H9 (cell line): ENCODE results near the gene NUP214. TPM values are rescaled to one million over a fixed set of nuclear protein-coding genes. Genes with fewer than 3 reads are reported as not detected.

Experiments
- DNase-seq: peaks from one replicate; pipeline ENCODE4 v3.0.0-alpha.2; 2017
- H2AFZ ChIP-seq: one replicate; pipeline ENCODE4 v1.6.1; 2013; ENCODE audit warnings: mild to moderate bottlenecking, low read length, control low read depth, moderate library complexity
- H2AK5ac ChIP-seq: 2 replicates; pipeline ENCODE4 v1.6.1; 2013; ENCODE audit warnings: low read length, control low read depth, mixed read lengths; ENCODE audit not compliant: insufficient read length
- H2BK120ac ChIP-seq: one replicate; pipeline ENCODE4 v1.6.1; 2013; ENCODE audit warnings: low read depth, mild to moderate bottlenecking, low read length, control low read depth, inconsistent platforms; ENCODE audit not compliant: poor library complexity, severe bottlenecking
- H2BK12ac ChIP-seq: 2 replicates; pipeline ENCODE4 v1.6.1; 2013; ENCODE audit warnings: low read length, control low read depth, mixed read lengths, low read depth; ENCODE audit not compliant: insufficient read length
- H2BK15ac ChIP-seq: 2 replicates; pipeline ENCODE4 v1.6.1; 2013; ENCODE audit warnings: low read depth, low read length, control low read depth
- H2BK20ac ChIP-seq: one replicate; pipeline ENCODE4 v1.6.1; 2013; ENCODE audit warnings: low read depth, mild to moderate bottlenecking, low read length, control low read depth, inconsistent platforms; ENCODE audit not compliant: poor library complexity, severe bottlenecking
- H2BK5ac ChIP-seq: 2 replicates; pipeline ENCODE4 v1.6.1; 2013; ENCODE audit warnings: low read length, control low read depth, mixed read lengths; ENCODE audit not compliant: insufficient read length
- H3K14ac ChIP-seq: 2 replicates; pipeline ENCODE4 v1.6.1; 2013; ENCODE audit warnings: low read length, control low read depth; ENCODE audit not compliant: insufficient read depth
- H3K18ac ChIP-seq: 2 replicates; pipeline ENCODE4 v1.6.1; 2013; ENCODE audit warnings: low read depth, mild to moderate bottlenecking, mixed read lengths, low read length, control low read depth; ENCODE audit not compliant: insufficient read length
- H3K23ac ChIP-seq: 2 replicates; pipeline ENCODE4 v1.6.1; 2013; ENCODE audit warnings: low read length, control low read depth, mixed read lengths, low read depth; ENCODE audit not compliant: insufficient read length
- H3K23me2 ChIP-seq: 2 replicates; pipeline ENCODE4 v1.6.1; 2013; ENCODE audit warnings: low read depth, mild to moderate bottlenecking, mixed read lengths, low read length, control low read depth; ENCODE audit not compliant: insufficient read length, poor library complexity, severe bottlenecking
- H3K27ac ChIP-seq: 2 replicates; pipeline ENCODE4 v1.5.1; 2013; ENCODE audit warnings: low read length, control low read depth, mixed read lengths, low read depth; ENCODE audit not compliant: insufficient read length
- H3K27me3 ChIP-seq: 2 replicates; pipeline ENCODE4 v1.6.1; 2013; ENCODE audit warnings: low read length, control low read depth, inconsistent platforms; ENCODE audit not compliant: insufficient read depth
- H3K4ac ChIP-seq: 2 replicates; pipeline ENCODE4 v1.6.1; 2013; ENCODE audit warnings: low read depth, mild to moderate bottlenecking, control low read depth, inconsistent platforms, low read length, moderate library complexity
- H3K4me1 ChIP-seq: 2 replicates; pipeline ENCODE4 v1.6.1; 2013; ENCODE audit warnings: low read length, control low read depth, inconsistent platforms; ENCODE audit not compliant: insufficient read depth
- H3K4me2 ChIP-seq: 2 replicates; pipeline ENCODE4 v1.6.1; 2013; ENCODE audit warnings: low read length, control low read depth, mixed read lengths; ENCODE audit not compliant: insufficient read length, insufficient read depth
- H3K56ac ChIP-seq: 2 replicates; pipeline ENCODE4 v1.6.1; 2013; ENCODE audit warnings: low read depth, mild to moderate bottlenecking, mixed read lengths, low read length, control low read depth; ENCODE audit not compliant: insufficient read length
- H3K79me1 ChIP-seq: 2 replicates; pipeline ENCODE4 v1.6.1; 2013; ENCODE audit warnings: low read depth, mild to moderate bottlenecking, moderate library complexity, low read length, control low read depth, inconsistent platforms; ENCODE audit not compliant: insufficient read depth, poor library complexity, severe bottlenecking
- H3K79me2 ChIP-seq: 2 replicates; pipeline ENCODE4 v1.6.1; 2013; ENCODE audit warnings: low read length, control low read depth, inconsistent platforms; ENCODE audit not compliant: insufficient read depth
- H3K9ac ChIP-seq: 2 replicates; pipeline ENCODE4 v1.6.1; 2013; ENCODE audit warnings: low read length, control low read depth, mixed read lengths; ENCODE audit not compliant: insufficient read length; ENCODE audit errors: extremely low read depth
- H3K9me3 ChIP-seq: one replicate; pipeline ENCODE4 v1.6.1; 2013; ENCODE audit warnings: low read depth, low read length, inconsistent platforms; ENCODE audit not compliant: control insufficient read depth
- H3T11ph ChIP-seq: one replicate; pipeline ENCODE4 v1.6.1; 2013; ENCODE audit warnings: mild to moderate bottlenecking, low read length, control low read depth, inconsistent platforms
- H4K20me1 ChIP-seq: one replicate; pipeline ENCODE4 v1.6.1; 2013; ENCODE audit not compliant: control insufficient read depth, insufficient read length, insufficient read depth
- H4K5ac ChIP-seq: 2 replicates; pipeline ENCODE4 v1.6.1; 2013; ENCODE audit warnings: low read depth, mild to moderate bottlenecking, mixed read lengths, low read length, control low read depth; ENCODE audit not compliant: insufficient read length
- H4K8ac ChIP-seq: replicated peaks from 2 replicates; pipeline ENCODE4 v1.6.1; 2013; ENCODE audit warnings: low read length, control low read depth, mixed read lengths, low read depth; ENCODE audit not compliant: insufficient read length
- H4K91ac ChIP-seq: 2 replicates; pipeline ENCODE4 v1.6.1; 2013; ENCODE audit warnings: low read depth, mild to moderate bottlenecking, moderate library complexity, mixed read lengths, low read length, control low read depth; ENCODE audit not compliant: insufficient read length
- H3K27ac Mint-ChIP-seq, 3 experiments: 2 replicates in 2 of 3; 3 replicates in 1 of 3; pipeline ENCODE4 v1.8.0; 2020 to 2021; ENCODE audit warnings: mixed read lengths in 3 of 3, mild to moderate bottlenecking in 1 of 3, moderate library complexity in 1 of 3
- H3K27me3 Mint-ChIP-seq: 2 replicates; pipeline ENCODE4 v1.8.0; 2021; ENCODE audit warnings: low read depth, mild to moderate bottlenecking, moderate library complexity, mixed read lengths
- H3K36me3 Mint-ChIP-seq, 3 experiments: 2 replicates in 2 of 3; 3 replicates in 1 of 3; pipeline ENCODE4 v1.8.0; 2020 to 2021; ENCODE audit warnings: low read depth in 3 of 3, mixed read lengths in 3 of 3; ENCODE audit not compliant: insufficient read depth in 1 of 3
- H3K4me1 Mint-ChIP-seq, 2 experiments: 2 replicates each; pipeline ENCODE4 v1.8.0; 2020; ENCODE audit warnings: mixed read lengths in 2 of 2
- H3K4me3 Mint-ChIP-seq, 2 experiments: 2 replicates in 1 of 2; 3 replicates in 1 of 2; pipeline ENCODE4 v1.8.0; 2020 to 2021; ENCODE audit warnings: mild to moderate bottlenecking in 2 of 2, mixed read lengths in 2 of 2, moderate library complexity in 1 of 2
- H3K9me3 Mint-ChIP-seq, 2 experiments: 2 replicates in 1 of 2; 3 replicates in 1 of 2; pipeline ENCODE4 v1.8.0; 2020; ENCODE audit warnings: mild to moderate bottlenecking in 2 of 2, mixed read lengths in 2 of 2, moderate library complexity in 1 of 2
- WGBS: extraction: QIAGEN DNeasy Blood & Tissue Kit; methylation state at CpG from one replicate; pipeline ENCODE4 v1.1.7; 2013; ENCODE audit warnings: missing lambda C conversion rate, low lambda C conversion rate, mixed read lengths; ENCODE audit not compliant: insufficient read length; ENCODE audit errors: extremely low coverage; 5-methylcytosine and 5-hydroxymethylcytosine counted together
- total RNA-seq: library from RNA; stranded (reverse); gene quantifications from 2 replicates; pipeline ENCODE4 v1.2.1, GENCODE V29; 2021
- TF ChIP-seq, protein P1 (sequence below): fragments of 200-600 bp; sonication (generic); conservative IDR thresholded peaks from 3 replicates; pipeline ENCODE4 v1.8.0; 2021; ENCODE audit warnings: antibody characterized with exemption, mild to moderate bottlenecking

The NUP214 gene
- total RNA-seq, 1 experiment from 2014 or later: 53.8 TPM

DNA sequence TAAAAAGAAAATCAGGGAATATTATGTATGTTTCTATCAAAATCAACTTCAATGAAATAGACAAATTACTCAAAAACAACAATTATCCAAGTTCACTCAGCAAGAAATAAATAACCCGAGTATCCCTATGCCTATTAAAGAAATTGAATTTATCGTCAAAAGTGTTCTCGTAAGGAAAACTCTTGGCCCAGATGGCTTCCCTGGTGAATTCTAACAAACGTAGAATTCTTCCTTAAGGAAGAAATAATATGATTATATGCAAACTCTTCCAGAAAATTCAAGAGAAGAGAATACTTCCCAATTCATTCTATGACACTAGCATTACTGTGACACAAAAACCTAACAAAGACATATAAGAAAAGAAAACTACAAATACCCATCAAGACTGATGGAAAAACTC lies 121.2 kb downstream of the NUP214 start:
- Mint-ChIP-seq H3K27ac (no peak overlapping the region), H3K4me3 (no peak overlapping the region), H3K4me1 (no peaks in the 10 kb centered on the region), H3K36me3 (peaks cover 1 to 6% (median 3%) of the 10 kb centered on the region in 3 experiments; a peak in 5 of 7 replicates), H3K27me3 (no peaks in the 10 kb centered on the region), H3K9me3 (peaks cover 6 to 8% of the 10 kb centered on the region in 2 experiments)
- H3K56ac ChIP-seq: no peak overlapping the region
- no peak overlapping the region for H3K4me2 ChIP-seq
- no peaks in the 10 kb centered on the region for H3K79me2 ChIP-seq
- H3K4ac ChIP-seq: no peak overlapping the region
- no peak overlapping the region for H3K14ac ChIP-seq
- no peak overlapping the region for H4K91ac ChIP-seq
- no peaks in the 10 kb centered on the region for H3K27me3 ChIP-seq
- H3K23me2 ChIP-seq: no peaks in the 10 kb centered on the region
- H2BK20ac ChIP-seq: no peak overlapping the region
- H2BK12ac ChIP-seq: no peak overlapping the region
- H4K8ac ChIP-seq: no peak overlapping the region
- H3K9me3 ChIP-seq: no peaks in the 10 kb centered on the region
- no peak overlapping the region for H2BK5ac ChIP-seq
- no peak overlapping the region for H3K23ac ChIP-seq
- H3K9ac ChIP-seq: no peak overlapping the region
- H2BK120ac ChIP-seq: no peak overlapping the region
- no peak for DNase-seq
- H4K5ac ChIP-seq: no peak overlapping the region
- TF ChIP-seq, protein P1, sequence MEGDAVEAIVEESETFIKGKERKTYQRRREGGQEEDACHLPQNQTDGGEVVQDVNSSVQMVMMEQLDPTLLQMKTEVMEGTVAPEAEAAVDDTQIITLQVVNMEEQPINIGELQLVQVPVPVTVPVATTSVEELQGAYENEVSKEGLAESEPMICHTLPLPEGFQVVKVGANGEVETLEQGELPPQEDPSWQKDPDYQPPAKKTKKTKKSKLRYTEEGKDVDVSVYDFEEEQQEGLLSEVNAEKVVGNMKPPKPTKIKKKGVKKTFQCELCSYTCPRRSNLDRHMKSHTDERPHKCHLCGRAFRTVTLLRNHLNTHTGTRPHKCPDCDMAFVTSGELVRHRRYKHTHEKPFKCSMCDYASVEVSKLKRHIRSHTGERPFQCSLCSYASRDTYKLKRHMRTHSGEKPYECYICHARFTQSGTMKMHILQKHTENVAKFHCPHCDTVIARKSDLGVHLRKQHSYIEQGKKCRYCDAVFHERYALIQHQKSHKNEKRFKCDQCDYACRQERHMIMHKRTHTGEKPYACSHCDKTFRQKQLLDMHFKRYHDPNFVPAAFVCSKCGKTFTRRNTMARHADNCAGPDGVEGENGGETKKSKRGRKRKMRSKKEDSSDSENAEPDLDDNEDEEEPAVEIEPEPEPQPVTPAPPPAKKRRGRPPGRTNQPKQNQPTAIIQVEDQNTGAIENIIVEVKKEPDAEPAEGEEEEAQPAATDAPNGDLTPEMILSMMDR: no peak
- no peaks in the 10 kb centered on the region for H3K4me1 ChIP-seq
- no peak overlapping the region for H2BK15ac ChIP-seq
- no peaks in the 10 kb centered on the region for H3K79me1 ChIP-seq
- H3T11ph ChIP-seq: no peak overlapping the region
- H2AFZ ChIP-seq: no peak overlapping the region
- H3K18ac ChIP-seq: no peak overlapping the region
- H4K20me1 ChIP-seq: no peaks in the 10 kb centered on the region
- H2AK5ac ChIP-seq: no peak overlapping the region
- no CpG with 5 or more reads among the region's 4 CpGs for WGBS
- H3K27ac ChIP-seq: no peak overlapping the region
